NCI-H1092 treated with DMSO at 0.1 percent for 48 hours (cell line): ENCODE measurements around the gene UCMA.
A peak's percentile ranks its signal among the peaks of the same experiment; 100 is the strongest.

Experiments used
- DNase-seq: peaks from one replicate; lab custom pipeline; 2025; lab: John Stamatoyannopoulos, UW

UCMA gene

GRCh38 chr10:13184730-13185514 is 49.3 kb downstream of the UCMA start:
- DNase-seq: peak; percentile 37

GRCh38 chr10:13184276-13184675 is 49.9 kb downstream of the UCMA start:
- DNase-seq: no peak

DNA sequence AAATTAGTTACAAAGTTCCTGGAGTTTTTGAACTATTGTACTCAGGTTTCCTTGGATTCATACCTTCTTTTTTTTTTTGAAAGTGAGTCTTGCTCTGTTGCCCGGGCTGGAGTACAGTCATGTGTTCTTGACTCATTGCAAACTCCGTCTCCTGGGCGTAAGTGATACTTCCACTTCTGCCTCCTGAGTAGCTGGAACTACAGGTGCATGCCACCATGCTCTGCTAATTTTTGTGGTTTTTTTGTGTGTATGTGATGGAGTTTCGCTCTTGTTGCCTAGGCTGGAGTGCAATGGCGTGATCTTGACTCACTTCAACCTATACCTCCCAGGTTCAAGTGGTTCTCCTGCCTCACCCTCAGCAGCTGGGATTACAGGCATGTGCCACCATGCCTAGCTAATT is 50.5 kb downstream of the UCMA start:
- DNase-seq: no peak

DNA sequence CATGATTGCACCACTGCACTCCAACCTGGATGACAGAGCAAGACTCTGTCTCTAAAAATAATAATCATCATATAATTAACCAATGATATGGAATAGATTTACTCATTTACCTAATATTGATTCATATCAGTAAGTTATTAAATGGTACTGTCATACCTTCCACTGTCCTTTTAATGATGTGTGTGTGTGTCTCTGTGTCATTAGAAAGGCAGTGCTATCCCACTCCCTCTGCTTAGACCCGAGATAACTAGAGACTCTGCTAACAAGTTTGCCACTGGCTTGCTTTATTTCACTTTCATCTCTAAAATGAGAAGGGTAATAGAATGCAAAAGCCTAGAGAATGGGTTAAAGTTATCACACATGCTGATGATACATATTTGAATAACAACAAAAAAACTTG is 51.8 kb downstream of the UCMA start:
- DNase-seq: no peak

GRCh38 chr10:13180788-13181187 is 53.4 kb downstream of the UCMA start:
- DNase-seq: no peak

GRCh38 chr10:13173616-13174015 is 60.6 kb downstream of the UCMA start:
- no peak for DNase-seq
